ENCODE results near the gene NCAPH2.

DNA sequence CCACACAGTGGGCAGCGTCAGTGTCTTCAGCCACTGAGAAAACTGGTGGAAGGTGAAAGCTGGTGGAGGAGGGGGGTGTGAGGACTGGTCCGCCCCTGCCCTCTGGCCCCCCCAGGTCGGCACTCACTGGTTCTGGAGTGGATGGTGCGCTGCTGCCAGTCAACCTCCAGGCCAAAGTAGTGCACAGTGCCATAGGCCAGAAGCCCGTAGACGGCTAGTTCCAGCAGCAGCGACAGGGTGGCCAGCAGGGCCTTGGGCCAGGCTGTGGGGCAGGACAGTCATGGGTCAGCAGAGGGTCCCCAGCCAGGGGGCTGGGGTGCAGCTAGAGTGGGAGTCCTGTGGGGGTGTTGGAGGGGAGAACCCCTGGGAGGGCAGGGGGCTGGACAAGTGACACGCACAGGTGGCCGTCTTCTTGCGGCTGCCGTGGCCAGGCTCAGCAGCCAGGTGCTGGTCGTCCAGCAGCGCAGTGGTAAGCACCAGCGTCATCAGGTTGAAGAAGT, 2.7 kb upstream of the NCAPH2 start:
- TF ChIP-seq YY1 (IDR thresholded peaks at IDR 0.05; ENCODE audit: insufficient read depth, insufficient read length) (no peak), ZNF274 (IDR thresholded peaks at IDR 0.05; ENCODE audit: low read depth, low read length) (no peak)

Measured in NT2/D1 (cell line).